Measurements from ENCODE around the gene CAMK2D. TPM values are rescaled to one million over a fixed set of nuclear protein-coding genes. Genes with fewer than 3 reads are reported as not detected.

CAMK2D gene
- total RNA-seq, 1 donor from 2014 or later = 64.8 TPM

- DNase-seq = no peak
Measured at GRCh38 chr4:113682730-113683537, 78.6 kb downstream of the CAMK2D start.

DNA sequence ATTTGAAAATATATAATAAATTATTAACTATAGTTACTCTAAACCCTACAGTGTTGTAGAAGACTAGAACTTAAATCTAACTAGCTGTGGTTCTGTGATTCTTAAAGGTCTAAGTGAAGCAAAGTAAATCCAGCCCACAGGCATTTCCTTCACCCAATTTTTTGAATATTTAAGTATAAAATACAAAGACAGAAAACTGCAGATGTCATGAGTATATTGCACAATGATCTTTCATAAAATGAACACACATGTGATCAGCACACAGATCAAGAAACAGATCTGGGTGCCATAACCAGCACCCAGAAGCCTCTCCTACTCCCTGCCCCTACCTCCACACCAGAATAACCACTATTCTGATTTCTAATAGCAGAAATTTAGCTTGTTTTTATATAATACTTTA lies 82.9 kb downstream of the CAMK2D start:
- DNase-seq = no peak

- no peak for DNase-seq
Measured at GRCh38 chr4:113677325-113677724, 84.2 kb downstream of the CAMK2D start.

GRCh38 chr4:113675731-113676697 lies 85.5 kb downstream of the CAMK2D start:
- peak; percentile 7 for DNase-seq

- no peak for DNase-seq
Measured at GRCh38 chr4:113674733-113675132, 86.8 kb downstream of the CAMK2D start.

DNA sequence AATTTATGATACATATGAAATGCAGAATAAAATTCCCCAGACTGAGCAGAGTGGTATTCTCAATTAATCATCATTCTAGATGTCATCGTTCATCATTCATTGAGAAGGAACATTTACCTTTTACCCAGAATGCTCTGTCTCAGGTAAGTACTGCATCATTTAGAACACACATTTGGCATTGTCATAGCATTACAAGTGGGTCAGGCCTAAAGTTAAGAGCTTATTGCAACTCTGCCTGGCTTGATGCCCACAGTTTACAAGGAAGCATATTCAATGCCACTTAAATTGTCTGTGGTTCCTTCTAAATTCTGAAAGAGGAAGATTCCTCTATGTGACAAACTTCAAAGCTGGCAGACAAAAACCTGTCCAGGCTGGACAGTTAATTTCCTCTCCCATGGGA lies 87.3 kb downstream of the CAMK2D start:
- no peak for DNase-seq

- peak; percentile 7 for DNase-seq
Measured at GRCh38 chr4:113673450-113673849, 88.1 kb downstream of the CAMK2D start.

DNA sequence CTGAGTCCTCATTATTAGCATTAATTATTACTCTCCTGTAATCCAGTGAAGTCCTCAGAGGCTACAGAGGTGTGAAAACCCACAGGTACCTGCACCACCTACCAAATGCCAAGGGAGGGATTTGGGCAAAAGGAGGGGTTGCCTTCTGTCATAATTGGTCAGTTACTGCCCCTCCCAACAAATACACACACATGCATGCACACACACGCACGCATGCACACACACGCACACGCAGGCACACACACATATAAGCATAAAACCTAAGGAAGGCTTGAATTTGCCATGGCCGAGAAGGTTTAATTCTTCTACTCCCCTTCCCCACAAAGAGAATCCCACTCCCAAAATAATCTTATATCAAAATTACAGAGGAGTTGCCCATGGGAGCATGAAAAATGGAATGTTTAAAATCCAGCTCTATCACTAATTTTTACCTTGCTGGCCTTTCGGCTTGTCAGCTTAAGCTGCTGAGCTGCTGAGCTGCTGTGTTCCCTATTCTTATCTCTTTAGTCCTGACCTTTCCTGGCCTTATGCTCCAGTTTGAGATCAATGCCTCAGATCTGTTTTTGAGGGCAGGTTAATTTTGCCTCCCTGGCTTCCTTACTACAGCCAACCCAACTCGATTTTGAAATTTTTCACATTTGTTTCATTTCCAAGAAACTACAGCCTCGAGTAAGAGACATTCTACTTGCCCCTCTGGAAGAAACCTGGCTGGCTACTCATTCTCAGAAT lies 95.0 kb downstream of the CAMK2D start:
- DNase-seq = no peak

GRCh38 chr4:113665036-113665435 lies 96.5 kb downstream of the CAMK2D start:
- no peak for DNase-seq

DNA sequence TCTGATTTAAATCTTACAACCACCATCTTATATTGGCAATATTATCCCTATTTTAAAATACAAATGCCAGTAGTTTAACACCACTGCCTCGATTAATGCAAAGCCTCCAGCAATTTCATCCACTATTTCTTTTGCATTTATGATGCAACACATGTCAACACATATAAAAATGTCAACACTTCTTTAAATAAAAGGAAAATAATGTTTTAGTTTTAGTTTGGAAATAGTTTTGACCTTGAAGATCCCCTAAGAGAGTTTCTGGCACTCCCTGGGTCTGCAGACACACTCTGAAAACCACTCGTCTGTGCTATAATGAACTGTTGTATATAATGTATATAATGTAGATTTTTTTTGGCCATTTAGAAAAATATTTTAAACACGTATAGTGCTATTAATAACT lies 99.0 kb downstream of the CAMK2D start:
- DNase-seq = no peak

GRCh38 chr4:113659127-113659526 lies 102.4 kb downstream of the CAMK2D start:
- no peak for DNase-seq

DNA sequence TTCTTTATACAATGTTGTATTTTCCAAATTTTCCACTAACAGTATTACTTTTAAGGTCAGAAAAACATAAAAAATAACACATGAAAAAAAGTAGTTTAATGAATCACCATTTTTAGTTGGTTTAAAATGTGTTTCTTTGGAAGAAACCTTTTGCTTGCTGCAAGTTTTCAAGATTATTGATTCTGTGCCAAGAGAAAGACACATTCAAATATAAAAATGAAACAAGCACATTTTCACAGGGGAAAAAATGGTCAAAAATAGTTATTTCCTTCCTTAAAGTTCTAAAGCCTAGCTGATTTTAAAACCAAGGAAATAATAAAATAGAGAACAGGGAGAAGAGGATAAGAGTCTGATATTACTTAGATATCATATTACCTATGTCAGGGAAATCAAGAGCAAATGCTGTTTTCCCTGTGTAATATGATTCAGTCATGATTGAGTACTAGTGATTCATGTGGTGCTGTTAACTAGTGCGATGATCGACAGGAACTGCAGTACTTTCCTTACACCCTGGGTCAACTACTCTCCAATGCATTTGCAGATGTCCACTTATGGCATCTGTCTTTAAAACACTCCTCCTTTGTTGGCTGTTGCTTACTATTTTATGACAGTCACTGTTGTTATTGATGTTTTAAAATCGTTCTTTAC lies 103.8 kb downstream of the CAMK2D start:
- peak; percentile 31 for DNase-seq

DNA sequence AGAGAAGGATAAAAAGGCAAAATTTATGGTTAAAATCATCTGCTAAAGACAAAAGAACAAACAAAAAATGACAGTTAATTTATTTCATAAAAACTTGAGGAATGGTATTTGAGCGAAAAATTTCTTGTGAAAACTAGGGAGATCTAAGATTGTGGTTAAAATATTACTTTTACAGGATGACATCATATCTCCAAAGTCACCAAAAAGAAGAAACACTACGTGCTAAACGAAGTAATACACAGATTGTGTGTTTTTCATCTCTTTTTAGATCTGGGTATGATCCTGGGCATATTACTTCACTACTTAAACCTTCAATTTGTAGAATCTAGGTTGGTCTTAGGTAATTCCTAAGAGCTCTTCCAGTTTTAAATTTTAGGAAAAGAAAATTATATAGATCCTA lies 107.7 kb downstream of the CAMK2D start:
- DNase-seq = no peak

DNA sequence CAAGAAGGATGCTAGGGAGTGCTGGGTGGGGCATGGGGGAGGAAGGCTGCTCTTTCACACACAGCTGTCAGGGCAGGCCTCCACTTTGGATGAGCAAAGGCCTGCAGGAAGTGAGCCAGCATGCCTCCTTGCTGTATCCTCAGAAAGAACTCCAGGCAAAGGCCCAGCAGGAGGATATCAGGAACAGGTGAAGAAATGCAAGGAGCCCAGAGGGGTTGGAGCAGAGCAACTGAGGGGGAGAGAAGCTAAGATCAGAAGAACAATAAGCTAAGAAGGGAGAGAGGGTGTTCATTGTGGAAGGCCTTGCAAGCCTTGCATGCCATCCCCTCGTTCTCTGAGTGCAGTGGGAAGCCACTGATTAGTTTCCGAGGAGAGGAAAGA lies 115.1 kb downstream of the CAMK2D start:
- DNase-seq = no peak

GRCh38 chr4:113645771-113646441 lies 115.6 kb downstream of the CAMK2D start:
- DNase-seq = peak; percentile 72

GRCh38 chr4:113645288-113645687 lies 116.2 kb downstream of the CAMK2D start:
- no peak for DNase-seq

GRCh38 chr4:113644398-113644797 lies 117.1 kb downstream of the CAMK2D start:
- no peak for DNase-seq

DNA sequence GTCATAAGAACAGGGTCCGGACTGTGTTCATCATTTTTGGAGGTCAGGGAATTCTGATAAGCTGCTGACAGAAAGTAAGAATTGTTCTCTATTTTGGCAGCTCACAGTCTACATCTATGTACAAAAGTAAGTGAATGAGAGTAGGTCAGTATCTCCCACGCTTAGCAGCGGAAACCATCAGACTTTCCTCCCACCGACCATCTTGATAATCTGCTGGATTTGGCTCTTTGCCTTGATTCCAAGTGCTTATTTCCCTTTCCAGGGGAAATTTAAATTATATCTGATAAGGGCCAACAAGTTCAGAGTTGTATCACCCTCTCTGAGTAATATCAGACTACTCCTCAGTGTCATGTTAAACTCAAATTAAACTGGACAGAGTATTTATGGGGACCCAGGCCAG lies 118.0 kb downstream of the CAMK2D start:
- DNase-seq = peak; percentile 42

DNA sequence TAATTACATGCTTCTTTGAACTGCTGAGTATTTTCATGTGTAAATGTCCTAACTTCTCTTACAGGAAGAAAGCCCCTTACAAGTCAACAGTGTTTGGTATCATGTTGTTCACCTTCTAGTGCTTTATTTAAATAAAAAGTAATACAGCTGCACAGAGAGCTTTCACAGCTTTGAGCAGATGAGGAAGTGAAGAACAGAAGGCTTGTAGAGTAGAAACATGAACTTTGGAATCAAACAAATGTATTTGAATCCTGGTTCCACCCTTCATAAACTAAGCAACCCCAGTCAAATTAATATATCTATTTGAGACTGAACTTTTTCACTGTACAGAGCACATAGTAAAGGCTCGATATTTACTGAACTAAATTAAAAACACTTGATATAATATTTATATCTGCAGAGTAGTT lies 120.5 kb downstream of the CAMK2D start:
- no peak for DNase-seq

GRCh38 chr4:113639326-113639725 lies 122.2 kb downstream of the CAMK2D start:
- DNase-seq = no peak

GRCh38 chr4:113638562-113638832 lies 123.0 kb downstream of the CAMK2D start:
- DNase-seq = no peak
